Ovary (tissue), 9 donors: Measurements from ENCODE around the gene DHX32. TPM values are rescaled to one million over a fixed set of nuclear protein-coding genes. Genes with fewer than 3 reads are reported as not detected.
A peak's percentile ranks its signal among the peaks of the same experiment; 100 is the strongest.

Source experiments
- DNase-seq, 5 donors: peaks; one replicate each; pipeline ENCODE4 v3.0.0-alpha.2; 2019 to 2020
- H3K27ac ChIP-seq, 2 donors: fragments of 200-600 bp; one replicate each; pipeline versions ENCODE4 v1.5.1 to v1.8.0; 2019 to 2022
- H3K27me3 ChIP-seq: fragments of 200-600 bp; one replicate; pipeline ENCODE4 v1.8.0; 2022
- H3K36me3 ChIP-seq: fragments of 200-600 bp; sonication (generic); one replicate; pipeline ENCODE4 v1.5.1; 2019
- H3K4me1 ChIP-seq: one replicate; pipeline ENCODE4 v1.8.1; 2013; ENCODE audit warnings: mild to moderate bottlenecking, moderate library complexity; ENCODE audit not compliant: insufficient read depth
- H3K4me3 ChIP-seq: fragments of 200-600 bp; sonication (generic); one replicate; pipeline ENCODE4 v1.5.1; 2017
- H3K9me3 ChIP-seq, 2 donors: fragments of 200-600 bp in 1 of 2; sonication (generic) in 1 of 2; one replicate each; pipeline versions ENCODE4 v1.5.1 to v1.8.1; 2013 to 2019; ENCODE audit warnings: mild to moderate bottlenecking in 1 of 2, moderate library complexity in 1 of 2
- EP300 ChIP-seq: sonication (generic); formaldehyde crosslinking; IDR thresholded peaks from one replicate; pipeline ENCODE4 v1.6.1; 2017; ENCODE audit warnings: antibody characterized with exemption
- POLR2A ChIP-seq: fragments of 450-650 bp; IDR thresholded peaks from one replicate; pipeline ENCODE4 v1.6.1; 2017; ENCODE audit warnings: antibody characterized with exemption, mild to moderate bottlenecking, moderate library complexity
- WGBS, 3 donors: extraction: QIAGEN DNeasy Blood & Tissue Kit in 1 of 3; methylation state at CpG; one replicate each; pipeline versions ENCODE4 v1.1.5 to v1.1.7; 2013 to 2017; 5-methylcytosine and 5-hydroxymethylcytosine counted together
- intact Hi-C, 4 donors: fragments of 100-400 bp; cut with DNase I; formaldehyde crosslinking; loops; one replicate each; pipeline versions ENCODE4 v1.11.0 to v1.15.1; 2022 to 2023
- polyA plus RNA-seq, 2 donors: library from polyadenylated mRNA; stranded (reverse); fragments of 200-250 nt in 1 of 2; fragments of 350-450 nt in 1 of 2; fragmentation: Illumina TruSeq in 1 of 2; extraction: RNeasy Lipid Tissue Mini Kit (QIAGEN cat#74804) in 1 of 2; gene quantifications; one replicate each; pipeline ENCODE4 v1.2.3, GENCODE V29; 2013 to 2014
- total RNA-seq, 7 donors: library from RNA; depleted of rRNA in 2 of 7; stranded (reverse); fragments of >200 nt in 2 of 7; fragmentation: NEBNext Ultra II Directional in 3 of 7; extraction: Animal tissue kit (Norgen Biotek cat#: 25700) in 3 of 7; gene quantifications; one replicate each; pipeline versions ENCODE4 v1.1.0 to v1.2.4, GENCODE V29; 2016 to 2023
- TF ChIP-seq, protein P1 (sequence below), 3 donors: fragments of 450-650 bp in 2 of 3; fragments of 200-600 bp in 1 of 3; IDR thresholded peaks; one replicate each; pipeline versions ENCODE4 v1.5.1 to v1.8.0; 2016 to 2022; ENCODE audit warnings: antibody characterized with exemption in 3 of 3, mild to moderate bottlenecking in 1 of 3
- donor health status: DM: no; HTN: no; CAD: no; lungs with moderate emphysema.
- donor health status: DM: no; HTN: no; CAD: no.
- donor health status: Bipolar disorder and iron deficiency.
- donor health status: DM: yes; HTN: yes; CAD: no.
- donor health status: DM: no; HTN: no; CAD: no.
- donor health status: DM: yes; HTN: yes; CAD: no.

Gene DHX32
- total and polyA plus RNA-seq, 9 donors, result 17.1 to 36.5 (median 32.6) TPM

GRCh38 chr10:125802131-125802530 lies 79.0 kb downstream of the DHX32 start:
- no peak for DNase-seq
- no peak overlapping the region for H3K4me3 ChIP-seq
- no peaks in the 10 kb centered on the region for H3K36me3 ChIP-seq
- H3K27ac ChIP-seq, result no peak overlapping the region
- peaks cover 2% of the 10 kb centered on the region for H3K4me1 ChIP-seq
- 71 to 77% (median 75%) methylated on average over 5 of the region's 5 CpGs for WGBS, 3 donors
- H3K27me3 ChIP-seq, result no peaks in the 10 kb centered on the region
- no peaks in the 10 kb centered on the region for H3K9me3 ChIP-seq
- TF ChIP-seq, protein P1, sequence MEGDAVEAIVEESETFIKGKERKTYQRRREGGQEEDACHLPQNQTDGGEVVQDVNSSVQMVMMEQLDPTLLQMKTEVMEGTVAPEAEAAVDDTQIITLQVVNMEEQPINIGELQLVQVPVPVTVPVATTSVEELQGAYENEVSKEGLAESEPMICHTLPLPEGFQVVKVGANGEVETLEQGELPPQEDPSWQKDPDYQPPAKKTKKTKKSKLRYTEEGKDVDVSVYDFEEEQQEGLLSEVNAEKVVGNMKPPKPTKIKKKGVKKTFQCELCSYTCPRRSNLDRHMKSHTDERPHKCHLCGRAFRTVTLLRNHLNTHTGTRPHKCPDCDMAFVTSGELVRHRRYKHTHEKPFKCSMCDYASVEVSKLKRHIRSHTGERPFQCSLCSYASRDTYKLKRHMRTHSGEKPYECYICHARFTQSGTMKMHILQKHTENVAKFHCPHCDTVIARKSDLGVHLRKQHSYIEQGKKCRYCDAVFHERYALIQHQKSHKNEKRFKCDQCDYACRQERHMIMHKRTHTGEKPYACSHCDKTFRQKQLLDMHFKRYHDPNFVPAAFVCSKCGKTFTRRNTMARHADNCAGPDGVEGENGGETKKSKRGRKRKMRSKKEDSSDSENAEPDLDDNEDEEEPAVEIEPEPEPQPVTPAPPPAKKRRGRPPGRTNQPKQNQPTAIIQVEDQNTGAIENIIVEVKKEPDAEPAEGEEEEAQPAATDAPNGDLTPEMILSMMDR (IDR thresholded peaks at IDR 0.05), result no peak
- no peak for TF ChIP-seq EP300
- TF ChIP-seq POLR2A, result no peak
- intact Hi-C loops, result no loop called here

DNA sequence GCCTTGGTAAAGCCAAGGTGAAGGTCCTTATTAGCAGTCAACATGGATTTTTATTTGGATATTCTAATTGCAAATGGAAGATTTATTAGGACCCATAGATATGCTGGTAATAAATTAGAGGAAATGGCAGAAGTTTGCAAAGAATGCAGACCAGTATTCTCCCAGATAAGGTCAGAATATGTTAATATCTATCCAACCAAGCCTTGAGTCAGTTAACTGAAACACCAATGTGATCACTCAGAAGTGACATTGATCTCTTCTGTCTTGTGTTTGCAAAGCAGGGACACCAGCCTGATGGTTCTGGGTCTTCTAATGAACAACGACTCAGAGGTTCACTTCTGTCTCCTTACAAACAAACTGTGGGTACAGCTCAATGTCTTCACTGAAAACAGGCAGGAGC lies 79.5 kb downstream of the DHX32 start:
- Histone ChIP-seq H3K9me3 (no peaks in the 10 kb centered on the region), H3K36me3 (no peaks in the 10 kb centered on the region), H3K27me3 (no peaks in the 10 kb centered on the region), H3K4me3 (no peak overlapping the region), H3K4me1 (peaks cover 2% of the 10 kb centered on the region), H3K27ac (no peak overlapping the region)
- intact Hi-C loops, result no loop called here
- no peak for DNase-seq
- TF ChIP-seq POLR2A (no peak), EP300 (no peak)
- TF ChIP-seq, protein P1 (IDR thresholded peaks at IDR 0.05), result no peak
- 68 to 77% (median 74%) methylated on average over 1 of the region's 1 CpG for WGBS, 3 donors

GRCh38 chr10:125799451-125800182 lies 81.5 kb downstream of the DHX32 start:
- H3K4me1 ChIP-seq, result peaks cover 2% of the 10 kb centered on the region
- WGBS, 3 donors, result 57 to 77% (median 63%) methylated on average over 8 of the region's 8 CpGs
- no peak overlapping the region for H3K4me3 ChIP-seq
- no peaks in the 10 kb centered on the region for H3K27me3 ChIP-seq
- no peaks in the 10 kb centered on the region for H3K36me3 ChIP-seq
- H3K9me3 ChIP-seq, result no peaks in the 10 kb centered on the region
- no peak overlapping the region for H3K27ac ChIP-seq
- no peak for TF ChIP-seq EP300
- TF ChIP-seq POLR2A, result no peak
- TF ChIP-seq, protein P1 (IDR thresholded peaks at IDR 0.05), result no peak
- DNase-seq, result no peak
- intact Hi-C loops, result no loop called here

DNA sequence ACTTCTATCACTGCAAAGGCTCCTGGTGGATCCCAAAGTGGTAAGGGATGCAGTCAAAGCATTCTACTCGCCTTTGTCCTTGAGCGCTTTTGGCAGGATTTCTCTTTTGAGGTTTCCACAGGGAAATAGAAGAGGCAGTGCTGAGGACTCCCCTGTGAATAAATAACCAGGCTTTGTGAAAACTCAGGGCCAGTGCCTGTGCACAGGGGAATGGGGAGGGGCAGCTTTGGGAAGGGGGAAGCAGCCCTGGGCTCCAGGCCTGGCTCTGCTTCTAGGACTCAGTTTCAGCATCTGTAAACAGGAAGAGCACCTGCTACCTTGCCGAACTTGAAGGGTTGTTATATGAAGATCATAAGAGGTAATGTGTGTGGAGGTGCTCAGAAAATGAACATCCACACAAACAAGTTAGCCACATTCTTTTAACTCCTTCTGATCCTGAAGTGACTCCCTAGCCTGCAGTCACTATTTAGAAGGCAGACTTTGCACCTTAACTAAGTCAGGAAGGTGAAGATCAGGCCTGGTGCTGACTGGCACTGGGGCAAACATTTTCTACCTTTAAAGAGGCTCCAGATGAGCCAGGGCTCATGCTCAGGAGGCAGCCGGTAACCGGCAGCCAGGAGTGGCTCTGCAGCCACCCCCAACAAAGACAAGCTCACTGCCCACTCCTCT lies 83.0 kb downstream of the DHX32 start:
- no peaks in the 10 kb centered on the region for H3K9me3 ChIP-seq
- H3K4me1 ChIP-seq, result peaks cover 2% of the 10 kb centered on the region
- H3K36me3 ChIP-seq, result no peaks in the 10 kb centered on the region
- H3K4me3 ChIP-seq, result no peak overlapping the region
- TF ChIP-seq, protein P1 (IDR thresholded peaks at IDR 0.05), result no peak
- no peak for TF ChIP-seq EP300
- TF ChIP-seq POLR2A, result no peak
- no peaks in the 10 kb centered on the region for H3K27me3 ChIP-seq
- intact Hi-C loops, result no loop called here
- 27 to 49% (median 40%) methylated on average over 5 of the region's 5 CpGs for WGBS, 3 donors
- no peak for DNase-seq
- peak overlapping the region in 1 of 2 donors; percentile 40 for H3K27ac ChIP-seq
